Parathyroid adenoma (tissue), 2 donors: ENCODE measurements around the gene FMO5.

Source experiments
- H2AFZ ChIP-seq: fragments of 300-600 bp; sonication (generic); one replicate; pipeline ENCODE4 v1.7.0; 2017; ENCODE audit warnings: antibody characterized with exemption, mild to moderate bottlenecking
- H3K27ac ChIP-seq: fragments of 300-600 bp; sonication (generic); one replicate; pipeline ENCODE4 v1.7.0; 2017
- H3K27me3 ChIP-seq: fragments of 300-600 bp; sonication (generic); one replicate; pipeline ENCODE4 v1.7.0; 2017; ENCODE audit warnings: low read length; ENCODE audit not compliant: control insufficient read depth, insufficient read depth
- H3K36me3 ChIP-seq: fragments of 300-600 bp; sonication (generic); one replicate; pipeline ENCODE4 v1.7.0; 2017; ENCODE audit warnings: low read length; ENCODE audit not compliant: control insufficient read depth, insufficient read depth
- H3K4me1 ChIP-seq: fragments of 300-600 bp; sonication (generic); one replicate; pipeline ENCODE4 v1.7.0; 2017; ENCODE audit warnings: control low read depth
- H3K4me2 ChIP-seq: fragments of 300-600 bp; sonication (generic); one replicate; pipeline ENCODE4 v1.7.0; 2017; ENCODE audit warnings: low read length
- H3K4me3 ChIP-seq: fragments of 300-600 bp; sonication (generic); one replicate; pipeline ENCODE4 v1.7.0; 2017; ENCODE audit warnings: low read depth, low read length
- H3K79me2 ChIP-seq: fragments of 300-600 bp; sonication (generic); one replicate; pipeline ENCODE4 v1.7.0; 2017; ENCODE audit warnings: control low read depth
- H3K9ac ChIP-seq: fragments of 300-600 bp; sonication (generic); one replicate; pipeline ENCODE4 v1.7.0; 2017; ENCODE audit warnings: mild to moderate bottlenecking
- H3K9me3 ChIP-seq: fragments of 300-600 bp; sonication (generic); one replicate; pipeline ENCODE4 v1.7.0; 2017; ENCODE audit warnings: low read length; ENCODE audit not compliant: control insufficient read depth
- TF ChIP-seq, protein P1 (sequence below): fragments of 300-600 bp; sonication (generic); IDR thresholded peaks from one replicate; pipeline ENCODE4 v1.7.0; 2017; ENCODE audit warnings: antibody characterized with exemption, mild to moderate bottlenecking
- donor health status: primary hyperparathyroidism.

FMO5 gene

DNA sequence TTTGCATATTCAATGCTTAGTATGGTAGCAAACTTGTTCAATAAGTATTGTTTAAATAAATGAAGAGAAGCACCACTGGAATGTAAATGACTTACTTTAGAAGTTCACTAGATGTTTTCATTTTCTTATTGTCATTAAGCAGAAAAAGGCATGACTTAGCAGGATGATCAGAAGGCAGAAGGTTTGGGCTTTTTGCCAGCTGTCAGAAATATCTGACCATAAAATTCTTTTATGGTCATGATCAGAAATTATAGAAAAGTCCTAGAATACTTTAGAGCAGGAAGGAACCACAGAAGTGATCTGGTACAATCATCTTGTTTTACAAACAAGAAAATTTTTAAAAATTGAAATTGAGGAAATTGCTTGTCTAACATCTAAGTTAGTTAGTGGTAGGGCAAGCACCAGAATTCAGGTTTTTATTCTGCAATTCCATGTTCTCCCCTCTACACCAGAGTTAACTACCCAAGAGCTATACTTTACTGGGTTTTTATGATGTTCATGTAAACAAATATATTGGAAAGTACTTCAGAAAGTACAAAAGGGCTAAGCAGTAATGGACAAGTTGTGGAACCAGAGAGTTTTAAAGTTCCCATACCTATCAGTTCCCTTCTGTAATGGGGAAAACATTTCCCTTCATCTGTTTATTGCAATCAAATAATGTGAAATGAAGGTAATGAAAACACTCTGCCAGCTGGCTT lies 10.1 kb downstream of the FMO5 start:
- Histone ChIP-seq H3K27me3 (no peaks in the 10 kb centered on the region), H3K9me3 (no peaks in the 10 kb centered on the region), H3K36me3 (no peaks in the 10 kb centered on the region), H3K27ac (peak overlapping the region; percentile 70), H3K4me2 (peak overlapping the region; percentile 42), H3K4me1 (peaks cover 9% of the 10 kb centered on the region), H3K79me2 (no peaks in the 10 kb centered on the region), H3K4me3 (peak overlapping the region; percentile 5), H2AFZ (peak overlapping the region; percentile 39), H3K9ac (no peak overlapping the region)
- TF ChIP-seq, protein P1, sequence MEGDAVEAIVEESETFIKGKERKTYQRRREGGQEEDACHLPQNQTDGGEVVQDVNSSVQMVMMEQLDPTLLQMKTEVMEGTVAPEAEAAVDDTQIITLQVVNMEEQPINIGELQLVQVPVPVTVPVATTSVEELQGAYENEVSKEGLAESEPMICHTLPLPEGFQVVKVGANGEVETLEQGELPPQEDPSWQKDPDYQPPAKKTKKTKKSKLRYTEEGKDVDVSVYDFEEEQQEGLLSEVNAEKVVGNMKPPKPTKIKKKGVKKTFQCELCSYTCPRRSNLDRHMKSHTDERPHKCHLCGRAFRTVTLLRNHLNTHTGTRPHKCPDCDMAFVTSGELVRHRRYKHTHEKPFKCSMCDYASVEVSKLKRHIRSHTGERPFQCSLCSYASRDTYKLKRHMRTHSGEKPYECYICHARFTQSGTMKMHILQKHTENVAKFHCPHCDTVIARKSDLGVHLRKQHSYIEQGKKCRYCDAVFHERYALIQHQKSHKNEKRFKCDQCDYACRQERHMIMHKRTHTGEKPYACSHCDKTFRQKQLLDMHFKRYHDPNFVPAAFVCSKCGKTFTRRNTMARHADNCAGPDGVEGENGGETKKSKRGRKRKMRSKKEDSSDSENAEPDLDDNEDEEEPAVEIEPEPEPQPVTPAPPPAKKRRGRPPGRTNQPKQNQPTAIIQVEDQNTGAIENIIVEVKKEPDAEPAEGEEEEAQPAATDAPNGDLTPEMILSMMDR: no peak

DNA sequence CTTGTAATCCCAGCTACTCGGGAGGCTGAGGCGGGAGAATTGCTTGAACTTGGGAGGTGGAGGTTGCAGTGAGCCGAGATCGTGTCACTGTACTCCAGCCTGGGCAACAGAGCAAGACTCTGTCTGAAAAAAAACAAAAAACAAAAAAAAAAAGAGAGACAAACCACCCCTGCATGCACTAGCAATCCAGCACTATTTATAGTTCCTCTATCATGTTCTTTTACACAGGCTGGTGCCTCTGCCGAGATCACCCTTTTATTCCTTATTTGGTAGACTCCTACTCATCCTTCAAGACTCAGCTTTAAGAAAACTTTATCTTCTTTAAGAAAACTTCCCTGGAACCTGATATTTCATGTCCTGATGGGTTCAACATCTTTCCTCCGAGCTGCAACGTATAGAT lies 10.8 kb downstream of the FMO5 start:
- H3K27me3 ChIP-seq: no peaks in the 10 kb centered on the region
- H2AFZ ChIP-seq: no peak overlapping the region
- H3K27ac ChIP-seq: no peak overlapping the region
- H3K4me3 ChIP-seq: no peak overlapping the region
- TF ChIP-seq, protein P1: no peak
- H3K4me2 ChIP-seq: no peak overlapping the region
- H3K79me2 ChIP-seq: no peaks in the 10 kb centered on the region
- no peak overlapping the region for H3K9ac ChIP-seq
- no peaks in the 10 kb centered on the region for H3K9me3 ChIP-seq
- H3K4me1 ChIP-seq: peaks cover 9% of the 10 kb centered on the region
- no peaks in the 10 kb centered on the region for H3K36me3 ChIP-seq

DNA sequence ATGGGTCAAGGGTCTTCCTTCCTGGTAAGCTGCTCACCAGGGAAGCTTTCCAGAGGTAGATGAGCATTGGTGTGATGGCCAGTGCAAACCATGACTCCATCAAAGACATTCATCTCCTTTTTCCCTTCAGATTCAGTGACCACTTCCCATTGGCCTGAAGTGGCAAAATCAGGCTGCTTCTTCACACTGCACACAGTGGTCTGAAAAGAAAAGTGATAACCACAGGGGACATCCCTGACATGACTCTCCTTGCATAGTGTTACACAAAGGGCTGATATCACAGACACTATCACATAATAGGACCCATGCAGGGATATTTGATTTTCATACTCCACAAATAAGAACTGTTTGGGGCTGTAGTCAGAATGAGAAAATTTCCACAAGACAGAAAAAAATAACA lies 11.9 kb downstream of the FMO5 start:
- no peaks in the 10 kb centered on the region for H3K27me3 ChIP-seq
- H3K4me3 ChIP-seq: no peak overlapping the region
- H2AFZ ChIP-seq: no peak overlapping the region
- H3K9me3 ChIP-seq: no peaks in the 10 kb centered on the region
- H3K79me2 ChIP-seq: no peaks in the 10 kb centered on the region
- peaks cover 9% of the 10 kb centered on the region for H3K4me1 ChIP-seq
- no peaks in the 10 kb centered on the region for H3K36me3 ChIP-seq
- H3K9ac ChIP-seq: no peak overlapping the region
- H3K4me2 ChIP-seq: no peak overlapping the region
- TF ChIP-seq, protein P1: no peak
- H3K27ac ChIP-seq: no peak overlapping the region

DNA sequence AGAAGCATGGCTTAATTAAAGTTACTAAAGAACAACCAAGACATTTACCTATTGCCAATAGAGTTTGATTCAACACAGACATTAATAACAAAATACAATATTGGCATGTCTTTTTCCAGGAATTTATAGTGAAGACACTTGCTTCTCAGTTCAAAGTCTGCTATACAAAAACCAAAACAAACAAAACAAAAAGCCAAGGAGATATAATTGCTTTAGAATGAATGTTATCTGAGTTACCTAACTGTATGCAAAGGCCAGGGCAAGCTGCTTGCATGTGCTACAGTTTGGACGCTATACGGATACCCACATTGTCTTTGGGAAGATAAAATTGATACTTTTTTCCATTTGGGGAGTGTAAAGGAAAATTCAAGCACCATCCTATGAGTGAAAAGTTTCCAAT lies 13.6 kb downstream of the FMO5 start:
- H3K79me2 ChIP-seq: no peaks in the 10 kb centered on the region
- TF ChIP-seq, protein P1: no peak
- no peak overlapping the region for H2AFZ ChIP-seq
- no peaks in the 10 kb centered on the region for H3K9me3 ChIP-seq
- H3K4me2 ChIP-seq: no peak overlapping the region
- H3K27ac ChIP-seq: no peak overlapping the region
- H3K4me3 ChIP-seq: no peak overlapping the region
- no peaks in the 10 kb centered on the region for H3K36me3 ChIP-seq
- peaks cover 9% of the 10 kb centered on the region for H3K4me1 ChIP-seq
- no peak overlapping the region for H3K9ac ChIP-seq
- no peaks in the 10 kb centered on the region for H3K27me3 ChIP-seq

DNA sequence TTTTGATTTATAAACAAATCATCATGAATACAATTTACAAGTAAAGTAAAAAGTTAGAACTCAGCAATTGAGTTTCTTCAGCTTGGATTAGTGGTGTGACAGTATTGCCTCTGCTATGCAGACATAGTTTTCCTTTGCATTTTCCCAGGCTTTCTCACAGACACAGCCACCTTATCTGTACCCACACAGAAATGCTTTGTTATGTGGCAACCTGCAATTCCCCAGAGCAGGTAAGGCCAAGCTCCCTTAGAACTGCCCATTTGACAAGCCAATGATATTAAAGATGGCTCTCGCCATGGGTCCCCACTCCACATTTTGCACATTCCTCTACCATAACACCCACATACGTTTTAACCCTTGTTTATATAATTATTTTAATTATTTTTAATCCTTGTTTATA lies 14.2 kb downstream of the FMO5 start:
- H3K9me3 ChIP-seq: no peaks in the 10 kb centered on the region
- TF ChIP-seq, protein P1: no peak
- H3K4me2 ChIP-seq: no peak overlapping the region
- no peaks in the 10 kb centered on the region for H3K79me2 ChIP-seq
- H2AFZ ChIP-seq: no peak overlapping the region
- no peak overlapping the region for H3K4me3 ChIP-seq
- H3K27ac ChIP-seq: no peak overlapping the region
- no peaks in the 10 kb centered on the region for H3K36me3 ChIP-seq
- H3K27me3 ChIP-seq: no peaks in the 10 kb centered on the region
- H3K4me1 ChIP-seq: peaks cover 9% of the 10 kb centered on the region
- no peak overlapping the region for H3K9ac ChIP-seq
